ENCODE data around the gene EXOC3L1.

EXOC3L1 gene

DNA sequence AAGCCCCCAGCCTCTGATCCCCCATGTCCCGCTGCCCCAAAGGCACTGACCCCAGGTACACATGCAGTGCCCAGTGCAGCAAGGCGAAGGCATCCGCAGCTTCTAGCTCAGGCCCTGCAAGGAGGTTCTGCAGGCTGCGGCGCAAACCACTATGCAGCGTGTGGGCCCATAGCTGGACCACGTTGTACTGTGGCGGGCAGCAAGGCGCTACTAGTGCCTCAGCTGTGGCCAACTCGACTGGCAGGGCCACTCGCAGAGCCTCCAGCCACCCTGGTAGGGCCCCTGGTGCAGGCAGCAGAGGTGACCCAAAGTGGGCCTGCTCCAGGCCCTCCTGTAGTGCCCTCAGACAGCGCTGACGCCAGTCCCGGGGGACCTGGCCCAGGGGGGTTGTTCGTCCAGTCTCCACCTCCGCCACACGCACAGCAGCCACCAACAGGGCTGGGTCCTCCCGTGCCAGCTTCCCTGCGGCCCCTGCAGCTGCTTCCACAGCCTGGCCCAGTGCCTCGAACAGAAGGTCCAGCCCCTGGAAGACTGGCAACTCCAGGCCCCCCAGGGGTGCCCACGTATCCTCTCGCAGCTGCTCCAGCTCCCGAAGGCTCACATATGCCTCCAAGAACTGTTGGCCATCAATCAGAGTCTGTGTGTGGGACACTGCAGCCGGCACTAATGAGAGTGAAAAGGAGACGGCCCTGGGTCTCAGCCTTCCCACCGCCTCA lies 2.6 kb downstream of the EXOC3L1 start:
- H3K4me1 ChIP-seq (ENCODE audit: control insufficient read depth, insufficient read depth, low read length): peaks cover 12% of the 10 kb centered on the region
- no peak for DNase-seq (ENCODE audit: low read depth, low spot score)
- no CpG with 5 or more reads among the region's 26 CpGs for WGBS (ENCODE audit: insufficient coverage, insufficient read length)

DNA sequence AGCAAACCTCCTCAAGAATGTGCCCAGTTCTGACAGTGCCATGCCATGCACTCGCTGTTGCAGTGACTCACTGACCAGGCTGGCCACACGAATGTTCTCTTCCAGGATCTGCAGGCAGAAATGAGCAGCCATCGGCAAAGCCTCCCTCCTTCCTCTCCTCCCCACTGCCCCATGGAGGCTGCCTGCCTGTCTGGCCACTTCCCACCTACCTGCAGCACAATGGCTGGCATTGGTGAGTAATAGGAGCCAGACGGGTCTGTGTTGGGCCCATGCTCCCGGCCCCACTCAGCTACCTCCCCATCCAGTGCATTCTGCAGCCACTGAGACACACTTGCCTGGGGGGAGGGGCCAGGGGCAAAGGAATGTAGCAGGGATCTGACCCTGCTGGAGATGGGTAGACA lies 3.4 kb downstream of the EXOC3L1 start:
- Histone ChIP-seq H3K4me3 (ENCODE audit: low read length) (no peak overlapping the region), H3K36me3 (ENCODE audit: control insufficient read depth, insufficient read depth, low read length) (peaks cover 5% of the 10 kb centered on the region; the same call in 1 of the 2 replicates), H3K27me3 (ENCODE audit: control insufficient read depth, insufficient read depth, low read length) (peaks cover 9% of the 10 kb centered on the region; the same call in 1 of the 2 replicates), H3K9me3 (ENCODE audit: control insufficient read depth, insufficient read depth, low read length) (no peaks in the 10 kb centered on the region), H3K4me1 (ENCODE audit: control insufficient read depth, insufficient read depth, low read length) (peaks cover 12% of the 10 kb centered on the region), H3K27ac (ENCODE audit: low read length) (no peak overlapping the region)
- WGBS (ENCODE audit: insufficient coverage, insufficient read length): no CpG with 5 or more reads among the region's 5 CpGs
- no peak for DNase-seq (ENCODE audit: low read depth, low spot score)

More for the DNA sequence above, 2.6 kb downstream of the EXOC3L1 start:
- Histone ChIP-seq H3K4me3 (ENCODE audit: low read length) (no peak overlapping the region), H3K27me3 (ENCODE audit: control insufficient read depth, insufficient read depth, low read length) (peaks cover 9% of the 10 kb centered on the region; the same call in 1 of the 2 replicates), H3K36me3 (ENCODE audit: control insufficient read depth, insufficient read depth, low read length) (peaks cover 5% of the 10 kb centered on the region; the same call in 1 of the 2 replicates), H3K27ac (ENCODE audit: low read length) (no peak overlapping the region), H3K9me3 (ENCODE audit: control insufficient read depth, insufficient read depth, low read length) (no peaks in the 10 kb centered on the region)

DNA sequence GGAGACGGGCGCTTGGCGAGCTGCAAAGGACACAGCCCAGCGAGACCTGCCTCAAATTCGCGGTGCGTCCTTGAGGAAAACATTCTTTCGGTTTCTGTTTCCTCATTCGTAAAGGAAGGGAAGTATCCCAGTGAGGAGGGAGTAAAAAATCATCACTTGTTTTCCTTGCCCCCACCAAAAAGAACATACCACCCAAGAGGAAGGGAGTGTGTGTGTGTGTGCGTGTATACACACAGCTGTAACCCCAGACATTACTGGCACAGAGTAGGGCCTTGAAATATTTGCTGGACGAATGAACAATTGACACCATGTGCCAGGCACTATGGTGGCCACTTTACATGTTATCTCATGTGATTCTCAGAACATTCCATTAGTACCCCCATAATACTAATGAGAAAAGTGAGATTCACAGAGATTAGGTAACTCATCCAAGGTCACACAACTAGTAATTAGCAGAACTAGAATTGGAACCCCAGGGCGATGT lies 4.2 kb downstream of the EXOC3L1 start:
- Histone ChIP-seq H3K36me3 (ENCODE audit: control insufficient read depth, insufficient read depth, low read length) (peaks cover 5% of the 10 kb centered on the region; the same call in 1 of the 2 replicates), H3K9me3 (ENCODE audit: control insufficient read depth, insufficient read depth, low read length) (no peaks in the 10 kb centered on the region), H3K27me3 (ENCODE audit: control insufficient read depth, insufficient read depth, low read length) (peaks cover 9% of the 10 kb centered on the region; the same call in 1 of the 2 replicates), H3K4me1 (ENCODE audit: control insufficient read depth, insufficient read depth, low read length) (peaks cover 12% of the 10 kb centered on the region), H3K4me3 (ENCODE audit: low read length) (no peak overlapping the region), H3K27ac (ENCODE audit: low read length) (no peak overlapping the region)
- WGBS (ENCODE audit: insufficient coverage, insufficient read length): no CpG with 5 or more reads among the region's 12 CpGs
- DNase-seq (ENCODE audit: low read depth, low spot score): no peak

DNA sequence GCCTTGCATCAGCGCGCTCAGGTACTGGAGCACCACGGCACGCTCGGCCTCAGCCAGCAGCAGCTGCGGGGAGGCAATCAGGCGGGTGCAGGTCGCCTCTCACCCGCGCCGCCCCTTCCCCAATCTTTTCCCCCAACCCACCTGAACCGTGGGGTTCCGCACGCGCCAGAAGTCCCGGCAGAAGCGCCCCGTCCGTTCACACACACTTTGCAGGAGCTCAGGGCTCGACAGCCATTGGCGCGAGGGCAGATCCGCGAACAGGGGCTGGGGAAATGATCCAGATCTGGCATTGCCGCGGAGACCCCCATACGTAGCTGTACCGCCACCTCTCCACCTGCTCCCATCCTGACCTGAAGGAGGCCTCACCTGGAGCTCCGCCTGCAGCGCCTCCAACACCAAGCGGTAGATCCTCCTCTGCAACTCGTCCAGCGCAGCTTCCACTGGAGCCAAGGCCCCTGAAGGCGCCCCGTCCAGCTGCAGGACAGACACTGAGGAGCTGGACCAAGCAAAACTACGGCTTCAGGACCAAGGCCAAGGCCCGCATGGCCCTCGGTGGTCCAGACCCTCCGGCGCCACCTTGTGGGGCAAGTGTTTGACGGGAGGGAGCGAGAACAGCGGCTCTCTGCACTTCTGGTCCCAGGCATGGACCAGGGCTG lies 4.8 kb downstream of the EXOC3L1 start:
- Histone ChIP-seq H3K27ac (ENCODE audit: low read length) (no peak overlapping the region), H3K27me3 (ENCODE audit: control insufficient read depth, insufficient read depth, low read length) (peaks cover 9% of the 10 kb centered on the region; the same call in 1 of the 2 replicates), H3K36me3 (ENCODE audit: control insufficient read depth, insufficient read depth, low read length) (peaks cover 5% of the 10 kb centered on the region; the same call in 1 of the 2 replicates), H3K4me1 (ENCODE audit: control insufficient read depth, insufficient read depth, low read length) (peaks cover 12% of the 10 kb centered on the region), H3K4me3 (ENCODE audit: low read length) (peak overlapping the region; percentile 96; the same call in 1 of the 2 replicates), H3K9me3 (ENCODE audit: control insufficient read depth, insufficient read depth, low read length) (no peaks in the 10 kb centered on the region)
- DNase-seq (ENCODE audit: low read depth, low spot score): no peak
- WGBS (ENCODE audit: insufficient coverage, insufficient read length): no CpG with 5 or more reads among the region's 43 CpGs

DNA sequence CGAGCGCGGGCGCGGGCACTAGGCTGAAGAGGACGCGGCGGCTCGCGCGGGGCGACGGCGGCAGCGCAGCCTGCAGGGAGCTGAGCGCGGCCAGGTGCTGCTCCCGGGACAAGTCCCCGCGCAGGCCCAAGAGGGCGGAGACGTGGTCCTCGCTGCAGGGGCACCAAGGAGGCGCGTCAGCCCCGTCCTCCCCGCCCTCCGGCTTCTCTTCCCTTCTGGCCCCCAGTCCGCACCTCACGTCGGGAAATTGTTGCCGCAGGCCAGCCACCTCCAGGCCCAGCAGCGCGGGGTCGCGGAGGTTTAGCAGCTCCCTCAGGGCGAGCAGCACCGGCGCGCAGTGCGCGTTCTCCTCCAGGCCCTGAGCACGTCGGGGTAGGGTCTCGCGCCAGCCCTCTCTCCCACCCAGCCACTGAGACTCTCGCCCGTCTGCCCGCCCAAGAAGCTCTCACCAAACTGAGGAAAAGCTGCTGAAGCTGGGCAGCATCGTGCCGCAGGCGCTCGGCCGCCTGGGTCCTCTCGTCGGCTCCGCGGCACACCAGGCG lies 5.4 kb downstream of the EXOC3L1 start:
- Histone ChIP-seq H3K27me3 (ENCODE audit: control insufficient read depth, insufficient read depth, low read length) (peaks cover 9% of the 10 kb centered on the region; the same call in 1 of the 2 replicates), H3K4me3 (ENCODE audit: low read length) (peak overlapping the region; percentile 96; the same call in 1 of the 2 replicates), H3K27ac (ENCODE audit: low read length) (no peak overlapping the region), H3K4me1 (ENCODE audit: control insufficient read depth, insufficient read depth, low read length) (peaks cover 12% of the 10 kb centered on the region), H3K9me3 (ENCODE audit: control insufficient read depth, insufficient read depth, low read length) (no peaks in the 10 kb centered on the region), H3K36me3 (ENCODE audit: control insufficient read depth, insufficient read depth, low read length) (peaks cover 5% of the 10 kb centered on the region; the same call in 1 of the 2 replicates)
- DNase-seq (ENCODE audit: low read depth, low spot score): no peak
- WGBS (ENCODE audit: insufficient coverage, insufficient read length): no CpG with 5 or more reads among the region's 59 CpGs

DNA sequence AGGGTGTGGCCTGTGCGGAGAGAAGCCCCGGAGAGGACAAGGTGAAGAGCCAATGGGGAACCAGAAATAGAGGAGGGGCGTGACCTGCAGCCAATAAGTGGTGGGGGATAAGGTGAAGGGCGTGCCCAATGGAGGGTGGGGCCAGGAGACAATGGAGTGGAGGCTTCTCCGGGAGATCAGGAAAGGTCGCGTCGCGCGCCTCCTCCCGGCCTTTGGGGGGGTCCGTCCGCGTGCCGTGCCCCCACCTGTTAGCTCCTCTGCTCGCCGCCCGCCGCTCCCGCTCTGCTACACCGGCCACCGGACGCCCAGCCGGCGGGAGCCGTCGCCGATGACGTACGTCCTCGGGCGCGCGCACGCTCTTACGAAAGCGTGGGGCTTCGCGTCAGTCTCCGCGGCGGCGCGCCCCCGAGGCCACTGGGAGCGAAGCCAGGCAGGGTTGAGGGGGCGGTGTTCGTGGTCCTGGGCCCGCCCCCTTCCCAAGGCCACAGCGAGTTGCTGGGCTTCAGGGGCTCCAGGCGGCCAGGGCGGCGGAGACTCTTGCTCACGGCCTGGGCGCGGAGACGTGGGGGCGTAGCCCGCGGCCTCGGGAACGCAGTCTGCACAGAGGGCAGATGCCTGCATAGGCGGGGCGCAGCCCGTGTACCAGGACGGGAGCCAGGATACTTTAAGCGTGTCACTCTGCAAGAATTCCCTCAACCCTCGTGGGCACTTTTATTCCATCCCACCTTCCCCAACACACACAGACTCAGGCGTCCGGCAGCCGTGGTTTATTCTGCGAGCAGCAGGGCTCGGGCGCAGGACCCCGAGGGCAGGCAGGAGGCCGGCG lies 6.1 kb downstream of the EXOC3L1 start, which contains the start of gene MATCAP1:
Gene MATCAP1, minus strand, starts transcription at position 337 of the 826 bp plus-strand sequence. CDS start 3,353 bp downstream, outside the sequence.
- peaks cover 5% of the 10 kb centered on the region; the same call in 1 of the 2 replicates for H3K36me3 ChIP-seq (ENCODE audit: control insufficient read depth, insufficient read depth, low read length)
- no peaks in the 10 kb centered on the region for H3K9me3 ChIP-seq (ENCODE audit: control insufficient read depth, insufficient read depth, low read length)
- H3K4me1 ChIP-seq (ENCODE audit: control insufficient read depth, insufficient read depth, low read length): peaks cover 12% of the 10 kb centered on the region
- peaks cover 9% of the 10 kb centered on the region; the same call in 1 of the 2 replicates for H3K27me3 ChIP-seq (ENCODE audit: control insufficient read depth, insufficient read depth, low read length)
- H3K4me3 ChIP-seq (ENCODE audit: low read length): peak within 1 kb of the TSS; percentile 96; the same call in 1 of the 2 replicates
- no CpG with 5 or more reads among the region's 77 CpGs for WGBS (ENCODE audit: insufficient coverage, insufficient read length)
- no peak within 1 kb of the TSS for H3K27ac ChIP-seq (ENCODE audit: low read length)
- no peak for DNase-seq (ENCODE audit: low read depth, low spot score)

DNA sequence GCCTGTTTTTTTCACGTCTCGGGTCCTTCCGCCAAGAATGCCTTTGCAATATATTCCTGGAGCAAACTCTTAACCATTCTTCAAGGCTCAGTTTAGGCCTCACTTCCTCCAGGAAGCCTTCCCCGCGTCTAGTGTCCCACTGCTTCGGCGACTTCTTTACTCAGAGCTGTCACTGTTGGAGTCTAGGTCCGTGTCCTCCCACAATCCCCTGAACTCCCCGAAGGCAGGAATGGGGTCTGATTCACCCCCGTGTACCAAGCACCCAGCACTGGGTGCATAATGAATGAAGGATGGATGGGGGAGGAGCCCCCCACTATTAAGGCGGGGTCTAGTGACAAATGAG lies 6.7 kb downstream of the EXOC3L1 start:
- H3K27ac ChIP-seq (ENCODE audit: low read length): no peak overlapping the region
- H3K4me3 ChIP-seq (ENCODE audit: low read length): peak overlapping the region; percentile 96; the same call in 1 of the 2 replicates
- peaks cover 12% of the 10 kb centered on the region for H3K4me1 ChIP-seq (ENCODE audit: control insufficient read depth, insufficient read depth, low read length)
- peaks cover 9% of the 10 kb centered on the region; the same call in 1 of the 2 replicates for H3K27me3 ChIP-seq (ENCODE audit: control insufficient read depth, insufficient read depth, low read length)
- H3K9me3 ChIP-seq (ENCODE audit: control insufficient read depth, insufficient read depth, low read length): no peaks in the 10 kb centered on the region
- DNase-seq (ENCODE audit: low read depth, low spot score): no peak
- peaks cover 5% of the 10 kb centered on the region; the same call in 1 of the 2 replicates for H3K36me3 ChIP-seq (ENCODE audit: control insufficient read depth, insufficient read depth, low read length)
- WGBS (ENCODE audit: insufficient coverage, insufficient read length): no CpG with 5 or more reads among the region's 11 CpGs

DNA sequence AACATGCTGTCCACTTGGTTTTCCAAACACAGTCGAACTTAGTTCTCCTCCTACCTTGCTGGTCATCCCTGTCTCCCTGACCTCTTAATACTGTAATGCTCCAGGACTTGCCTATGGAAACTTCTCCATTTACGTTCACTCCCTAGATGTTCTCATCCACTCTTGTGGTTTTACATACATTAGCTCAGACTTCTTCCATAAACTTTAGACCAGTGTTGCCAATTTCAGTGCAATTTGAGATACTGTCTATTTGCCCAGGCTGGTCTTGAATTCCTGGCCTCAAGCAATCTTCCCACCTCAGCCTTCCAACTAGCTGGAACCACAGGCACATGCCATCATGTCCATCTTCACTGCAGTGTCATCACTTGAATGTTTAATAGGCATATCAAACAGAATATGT lies 7.6 kb downstream of the EXOC3L1 start:
- no peak for DNase-seq (ENCODE audit: low read depth, low spot score)
- Histone ChIP-seq H3K36me3 (ENCODE audit: control insufficient read depth, insufficient read depth, low read length) (peaks cover 5% of the 10 kb centered on the region; the same call in 1 of the 2 replicates), H3K4me3 (ENCODE audit: low read length) (no peak overlapping the region), H3K4me1 (ENCODE audit: control insufficient read depth, insufficient read depth, low read length) (peaks cover 12% of the 10 kb centered on the region), H3K27ac (ENCODE audit: low read length) (no peak overlapping the region), H3K9me3 (ENCODE audit: control insufficient read depth, insufficient read depth, low read length) (no peaks in the 10 kb centered on the region), H3K27me3 (ENCODE audit: control insufficient read depth, insufficient read depth, low read length) (peaks cover 11% of the 10 kb centered on the region; the same call in 1 of the 2 replicates)
- no CpG with 5 or more reads among the region's 2 CpGs for WGBS (ENCODE audit: insufficient coverage, insufficient read length)

DNA sequence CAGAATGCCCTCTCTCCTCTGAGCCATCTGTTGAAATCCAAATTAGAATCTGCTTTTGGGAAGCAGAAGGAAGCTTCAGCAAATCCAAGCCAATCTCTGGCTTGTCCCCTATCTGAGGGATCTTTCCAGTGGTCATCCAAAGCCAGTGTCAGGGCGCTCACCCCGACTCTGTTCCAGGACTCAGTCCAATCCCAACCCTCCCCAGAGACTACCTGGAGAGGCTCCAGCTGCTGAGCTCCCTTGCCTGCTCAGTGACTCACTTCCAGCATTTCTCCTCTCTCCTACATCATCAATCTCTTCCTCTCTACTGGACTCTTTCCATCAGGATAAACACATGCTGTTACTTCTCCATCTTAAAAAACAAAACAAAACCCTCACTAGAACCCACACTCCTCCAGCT lies 8.6 kb downstream of the EXOC3L1 start:
- Histone ChIP-seq H3K36me3 (ENCODE audit: control insufficient read depth, insufficient read depth, low read length) (peaks cover 5% of the 10 kb centered on the region; the same call in 1 of the 2 replicates), H3K27me3 (ENCODE audit: control insufficient read depth, insufficient read depth, low read length) (peaks cover 17% of the 10 kb centered on the region; the same call in 1 of the 2 replicates), H3K27ac (ENCODE audit: low read length) (no peak overlapping the region), H3K4me1 (ENCODE audit: control insufficient read depth, insufficient read depth, low read length) (peaks cover 11% of the 10 kb centered on the region; the same call in 1 of the 2 replicates), H3K4me3 (ENCODE audit: low read length) (no peak overlapping the region), H3K9me3 (ENCODE audit: control insufficient read depth, insufficient read depth, low read length) (no peaks in the 10 kb centered on the region)
- WGBS (ENCODE audit: insufficient coverage, insufficient read length): no CpG with 5 or more reads among the region's 2 CpGs
- DNase-seq (ENCODE audit: low read depth, low spot score): no peak

Data from iPS DF 6.9 (cell line).